Upper lobe of left lung (tissue), 6 donors: ENCODE data around the gene SPATS2. TPM values are rescaled to one million over a fixed set of nuclear protein-coding genes. Genes with fewer than 3 reads are reported as not detected.

ENCODE experiments used
- ATAC-seq, 2 donors: fragments of 200-7000 bp; cut with Tn5 transposase; one replicate each; pipeline ENCODE4 v1.9.1; 2022; ENCODE audit warnings: mild to moderate bottlenecking in 2 of 2, moderate library complexity in 2 of 2; ENCODE audit not compliant: low FRiP score in 2 of 2
- DNase-seq, 2 donors: peaks; one replicate each; pipeline ENCODE4 v3.0.0-alpha.2; 2019 to 2020
- H3K27ac ChIP-seq, 4 donors: fragments of 200-600 bp; sonication (generic); one replicate each; pipeline ENCODE4 v1.5.1; 2016 to 2019
- H3K27me3 ChIP-seq, 4 donors: fragments of 200-600 bp; sonication (generic); one replicate each; pipeline ENCODE4 v1.5.1; 2017 to 2019
- H3K36me3 ChIP-seq, 4 donors: fragments of 200-600 bp; sonication (generic); one replicate each; pipeline ENCODE4 v1.5.1; 2016 to 2019
- H3K4me1 ChIP-seq, 4 donors: fragments of 200-600 bp; sonication (generic); one replicate each; pipeline ENCODE4 v1.5.1; 2018 to 2019
- H3K4me3 ChIP-seq, 4 donors: fragments of 200-600 bp; sonication (generic); one replicate each; pipeline ENCODE4 v1.5.1; 2017 to 2019; ENCODE audit warnings: mild to moderate bottlenecking in 2 of 4, moderate library complexity in 1 of 4
- H3K9me3 ChIP-seq, 4 donors: fragments of 200-600 bp; sonication (generic); one replicate each; pipeline ENCODE4 v1.5.1; 2018 to 2019
- EP300 ChIP-seq, 4 donors: sonication (generic); formaldehyde crosslinking; IDR thresholded peaks; one replicate each; pipeline ENCODE4 v1.5.1; 2017; ENCODE audit warnings: antibody characterized with exemption in 4 of 4, control low read depth in 2 of 4
- POLR2A ChIP-seq, 4 donors: fragments of 450-650 bp; IDR thresholded peaks; one replicate each; pipeline ENCODE4 v1.5.1; 2016 to 2017; ENCODE audit warnings: antibody characterized with exemption in 4 of 4, mild to moderate bottlenecking in 2 of 4
- POLR2AphosphoS5 ChIP-seq, 2 donors: sonication (generic); formaldehyde crosslinking; IDR thresholded peaks; one replicate each; pipeline ENCODE4 v1.5.1; 2017; ENCODE audit warnings: antibody characterized with exemption in 2 of 2
- WGBS, 2 donors: methylation state at CpG; one replicate each; pipeline ENCODE4 v1.1.5; 2017 to 2018; 5-methylcytosine and 5-hydroxymethylcytosine counted together
- total RNA-seq, 6 donors: library from RNA; depleted of rRNA in 4 of 6; stranded (reverse); fragments of >200 nt in 4 of 6; gene quantifications; one replicate each; pipeline versions ENCODE4 v1.1.0 to v1.2.1, GENCODE V29; 2016 to 2021
- TF ChIP-seq, protein P1 (sequence below), 6 experiments: fragments of 450-650 bp in 4 of 6; fragments of 200-600 bp in 2 of 6; sonication (generic) in 2 of 6; IDR thresholded peaks; one replicate each; pipeline ENCODE4 v1.5.1; 2016 to 2019; ENCODE audit warnings: antibody characterized with exemption in 6 of 6
- donor health status: DM: no; HTN: no; CAD: no; lungs with moderate emphysema.
- donor health status: DM: no; HTN: yes; CAD: no; lungs with severe emphysema.

SPATS2 gene
- total RNA-seq, 6 donors from 2014 or later, result 6.2 to 33.5 (median 14.4) TPM

DNA sequence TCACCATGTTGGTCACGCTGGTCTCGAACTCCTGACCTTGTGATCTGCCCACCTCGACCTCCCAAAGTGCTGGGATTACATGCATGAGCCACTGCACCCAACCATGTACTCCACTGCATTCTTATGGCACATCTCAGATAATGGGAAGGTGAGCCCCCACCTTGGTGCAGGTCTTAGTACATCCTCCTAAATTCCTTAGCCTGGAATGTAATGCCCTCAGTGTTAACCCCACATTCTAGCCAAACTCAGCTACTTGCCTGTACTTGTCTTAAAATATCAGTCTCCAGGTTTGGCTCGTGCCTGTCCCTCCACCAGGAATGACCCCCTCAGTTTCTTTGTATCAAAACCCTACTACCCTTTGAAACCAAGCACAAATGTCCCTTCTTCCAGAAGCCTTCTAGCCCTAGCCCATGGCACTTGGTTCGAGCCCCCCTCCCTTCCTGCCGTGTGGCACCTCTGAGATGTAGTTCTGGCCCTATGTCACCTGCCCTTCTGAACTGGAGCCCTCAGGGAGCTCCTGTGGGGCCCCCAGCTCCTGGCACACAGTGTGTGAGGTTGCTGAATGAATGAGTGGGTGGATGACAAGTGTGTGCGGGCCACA lies 179.9 kb downstream of the SPATS2 start:
- H3K9me3 ChIP-seq, result no peaks in the 10 kb centered on the region
- H3K36me3 ChIP-seq, result no peaks in the 10 kb centered on the region
- peaks cover 12 to 15% (median 13%) of the 10 kb centered on the region in 4 donors for H3K4me1 ChIP-seq
- no peak for DNase-seq
- TF ChIP-seq POLR2A (IDR thresholded peaks at IDR 0.05), result no peak
- H3K27me3 ChIP-seq, result peaks cover 0 to 17% (median 10%) of the 10 kb centered on the region in 4 donors
- no peak for ATAC-seq
- 86 to 87% methylated on average over 6 to 7 of the region's 7 CpGs for WGBS, 2 donors
- no peak overlapping the region for H3K27ac ChIP-seq
- H3K4me3 ChIP-seq, result no peak overlapping the region

DNA sequence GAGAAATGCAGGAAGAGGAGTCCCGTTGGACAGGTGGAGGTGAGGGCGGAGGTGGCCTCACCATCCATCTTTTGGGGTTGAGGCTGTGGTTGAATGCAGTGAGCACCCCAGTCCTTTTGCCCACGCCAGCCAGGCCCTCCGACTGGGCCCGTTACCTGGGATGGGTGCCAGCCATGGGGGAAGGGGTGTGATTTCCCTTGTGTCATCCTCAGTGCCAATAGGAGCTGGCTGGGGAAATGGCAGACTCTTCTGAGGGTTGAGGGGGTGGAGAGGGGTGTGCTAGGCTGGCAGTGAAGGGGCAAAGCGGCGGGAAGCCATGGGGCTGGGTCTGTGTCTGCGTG lies 181.2 kb downstream of the SPATS2 start:
- WGBS, 2 donors, result 42 to 52% methylated on average over 5 to 8 of the region's 8 CpGs
- Histone ChIP-seq H3K4me3 (peak overlapping the region in 3 of 4 donors; percentile 25 to 43 (median 36)), H3K27ac (no peak overlapping the region), H3K9me3 (no peaks in the 10 kb centered on the region), H3K4me1 (peaks cover 12 to 15% (median 13%) of the 10 kb centered on the region in 4 donors), H3K27me3 (peaks cover 0 to 17% (median 10%) of the 10 kb centered on the region in 4 donors), H3K36me3 (no peaks in the 10 kb centered on the region)
- ATAC-seq (no peak), DNase-seq (no peak)
- TF ChIP-seq POLR2AphosphoS5 (IDR thresholded peaks at IDR 0.05), result no peak
- TF ChIP-seq, protein P1, sequence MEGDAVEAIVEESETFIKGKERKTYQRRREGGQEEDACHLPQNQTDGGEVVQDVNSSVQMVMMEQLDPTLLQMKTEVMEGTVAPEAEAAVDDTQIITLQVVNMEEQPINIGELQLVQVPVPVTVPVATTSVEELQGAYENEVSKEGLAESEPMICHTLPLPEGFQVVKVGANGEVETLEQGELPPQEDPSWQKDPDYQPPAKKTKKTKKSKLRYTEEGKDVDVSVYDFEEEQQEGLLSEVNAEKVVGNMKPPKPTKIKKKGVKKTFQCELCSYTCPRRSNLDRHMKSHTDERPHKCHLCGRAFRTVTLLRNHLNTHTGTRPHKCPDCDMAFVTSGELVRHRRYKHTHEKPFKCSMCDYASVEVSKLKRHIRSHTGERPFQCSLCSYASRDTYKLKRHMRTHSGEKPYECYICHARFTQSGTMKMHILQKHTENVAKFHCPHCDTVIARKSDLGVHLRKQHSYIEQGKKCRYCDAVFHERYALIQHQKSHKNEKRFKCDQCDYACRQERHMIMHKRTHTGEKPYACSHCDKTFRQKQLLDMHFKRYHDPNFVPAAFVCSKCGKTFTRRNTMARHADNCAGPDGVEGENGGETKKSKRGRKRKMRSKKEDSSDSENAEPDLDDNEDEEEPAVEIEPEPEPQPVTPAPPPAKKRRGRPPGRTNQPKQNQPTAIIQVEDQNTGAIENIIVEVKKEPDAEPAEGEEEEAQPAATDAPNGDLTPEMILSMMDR (IDR thresholded peaks at IDR 0.05), result no peak
- TF ChIP-seq POLR2A (IDR thresholded peaks at IDR 0.05), result no peak
- TF ChIP-seq EP300 (IDR thresholded peaks at IDR 0.05), result no peak

DNA sequence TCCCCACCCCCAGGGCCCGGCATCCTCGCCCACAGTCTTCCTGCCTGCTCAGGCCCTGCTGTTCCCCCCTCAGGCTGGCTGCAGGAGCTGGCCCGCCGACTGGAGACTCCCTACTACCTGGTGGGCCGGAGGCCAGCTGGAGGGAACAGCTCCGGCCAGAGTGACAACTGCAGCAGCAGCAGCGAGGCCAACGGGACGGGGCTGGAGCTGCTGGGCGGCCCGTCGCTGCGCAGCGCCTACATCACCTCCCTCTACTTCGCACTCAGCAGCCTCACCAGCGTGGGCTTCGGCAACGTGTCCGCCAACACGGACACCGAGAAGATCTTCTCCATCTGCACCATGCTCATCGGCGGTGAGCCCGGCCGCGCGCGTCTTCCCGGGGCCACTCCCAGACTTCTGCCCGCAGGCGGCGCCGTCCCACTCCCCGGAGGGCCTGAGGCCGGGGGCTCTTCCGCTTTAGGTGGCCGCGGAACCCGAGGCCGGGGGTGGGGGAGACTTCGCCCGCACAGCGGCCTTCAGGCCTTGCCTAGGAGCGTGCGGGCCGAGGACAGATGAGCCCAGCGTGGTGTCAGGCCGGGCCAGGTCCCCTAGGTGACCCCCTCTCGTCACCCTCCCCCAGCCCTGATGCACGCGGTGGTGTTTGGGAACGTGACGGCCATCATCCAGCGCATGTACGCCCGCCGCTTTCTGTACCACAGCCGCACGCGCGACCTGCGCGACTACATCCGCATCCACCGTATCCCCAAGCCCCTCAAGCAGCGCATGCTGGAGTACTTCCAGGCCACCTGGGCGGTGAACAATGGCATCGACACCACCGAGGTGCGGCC lies 181.8 kb downstream of the SPATS2 start:
- TF ChIP-seq, protein P1 (IDR thresholded peaks at IDR 0.05), result peak in 5 of 6 experiments; percentile 19 to 46 (median 32)
- no peak for TF ChIP-seq POLR2AphosphoS5 (IDR thresholded peaks at IDR 0.05)
- Histone ChIP-seq H3K36me3 (no peaks in the 10 kb centered on the region), H3K4me3 (peak overlapping the region in 3 of 4 donors; percentile 25 to 43 (median 36)), H3K4me1 (peaks cover 12 to 15% (median 13%) of the 10 kb centered on the region in 4 donors), H3K27ac (no peak overlapping the region), H3K9me3 (no peaks in the 10 kb centered on the region), H3K27me3 (peaks cover 0 to 17% (median 10%) of the 10 kb centered on the region in 4 donors)
- ATAC-seq (peak in 1 of 2 donors; percentile 60), DNase-seq (peak in 1 of 2 donors; percentile 91)
- WGBS, 2 donors, result 2 to 25% methylated on average over 18 to 20 of the region's 70 CpGs

DNA sequence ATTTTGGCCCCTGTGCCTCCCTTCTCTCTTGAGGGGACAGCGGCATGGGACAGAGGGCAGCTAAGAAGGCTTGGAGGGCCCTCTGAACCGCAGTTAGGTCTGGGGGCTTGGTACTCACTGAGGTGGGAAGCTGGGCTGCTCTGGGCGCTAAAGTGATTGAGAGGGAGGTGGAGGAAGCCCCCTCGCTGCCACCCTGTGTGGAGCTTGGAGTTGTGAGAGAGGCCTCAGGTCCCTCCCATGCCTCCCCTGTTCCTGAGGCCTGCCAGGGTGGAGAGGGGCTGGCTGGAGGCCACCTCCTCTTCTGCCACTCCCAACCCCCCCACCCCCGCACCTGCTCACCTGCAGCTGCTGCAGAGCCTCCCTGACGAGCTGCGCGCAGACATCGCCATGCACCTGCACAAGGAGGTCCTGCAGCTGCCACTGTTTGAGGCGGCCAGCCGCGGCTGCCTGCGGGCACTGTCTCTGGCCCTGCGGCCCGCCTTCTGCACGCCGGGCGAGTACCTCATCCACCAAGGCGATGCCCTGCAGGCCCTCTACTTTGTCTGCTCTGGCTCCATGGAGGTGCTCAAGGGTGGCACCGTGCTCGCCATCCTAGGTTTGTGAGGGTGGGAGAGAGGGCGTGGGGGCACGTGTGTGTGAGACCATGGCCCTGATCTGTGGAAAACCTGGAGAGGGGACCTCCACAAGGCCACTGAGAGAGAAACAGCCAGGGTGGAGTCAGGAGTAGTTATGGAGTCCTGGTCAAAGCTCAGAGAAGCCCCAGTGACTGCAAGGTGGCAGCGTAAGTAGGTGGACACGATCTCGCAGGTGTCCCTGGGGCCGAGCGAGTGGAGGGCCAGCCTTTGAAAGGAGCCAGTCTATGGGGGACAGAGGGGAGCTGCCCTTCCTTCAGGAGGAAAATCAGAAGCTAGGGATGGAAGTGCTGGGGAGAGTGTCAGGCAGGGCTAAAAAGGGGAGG lies 182.8 kb downstream of the SPATS2 start:
- TF ChIP-seq EP300 (IDR thresholded peaks at IDR 0.05), result no peak
- TF ChIP-seq POLR2A (IDR thresholded peaks at IDR 0.05), result no peak
- no peak for TF ChIP-seq POLR2AphosphoS5 (IDR thresholded peaks at IDR 0.05)
- TF ChIP-seq, protein P1 (IDR thresholded peaks at IDR 0.05), result no peak
- no peak overlapping the region for H3K4me3 ChIP-seq
- DNase-seq (peak in 1 of 2 donors; percentile 84), ATAC-seq (no peak)
- no peaks in the 10 kb centered on the region for H3K36me3 ChIP-seq
- H3K4me1 ChIP-seq, result peaks cover 12 to 15% (median 13%) of the 10 kb centered on the region in 4 donors
- 92% methylated on average over 18 to 24 of the region's 28 CpGs for WGBS, 2 donors
- H3K9me3 ChIP-seq, result no peaks in the 10 kb centered on the region
- H3K27ac ChIP-seq, result no peak overlapping the region
- H3K27me3 ChIP-seq, result peaks cover 0 to 17% (median 10%) of the 10 kb centered on the region in 4 donors
